Adrenal gland (tissue), 12 donors: ENCODE measurements around the gene TP53I11. TPM values are rescaled to one million over a fixed set of nuclear protein-coding genes. Genes with fewer than 3 reads are reported as not detected.

Source experiments
- DNase-seq, 7 donors: peaks; one replicate each; pipeline ENCODE4 v3.0.0-alpha.2; 2019 to 2020
- H3K27ac ChIP-seq, 5 donors: fragments of 200-600 bp; sonication (generic) in 4 of 5; 1 replicate in 3 of 5; 2 replicates in 2 of 5; pipeline versions ENCODE4 v1.5.1 to v1.8.0; 2016 to 2020; ENCODE audit warnings: mild to moderate bottlenecking in 1 of 5
- H3K27me3 ChIP-seq: fragments of 200-600 bp; 2 replicates; pipeline ENCODE4 v1.8.0; 2021
- H3K36me3 ChIP-seq, 2 donors: fragments of 200-600 bp; replicated peaks in 1 of 2; 1 replicate in 1 of 2; 2 replicates in 1 of 2; pipeline versions ENCODE4 v1.5.1 to v1.8.0; 2018 to 2022
- H3K4me1 ChIP-seq, 2 donors: fragments of 200-600 bp; replicated peaks in 1 of 2; 1 replicate in 1 of 2; 2 replicates in 1 of 2; pipeline versions ENCODE4 v1.5.1 to v1.8.0; 2018 to 2021
- H3K4me3 ChIP-seq, 4 donors: fragments of 200-600 bp; sonication (generic) in 3 of 4; one replicate each; pipeline ENCODE4 v1.5.1; 2016 to 2018
- H3K9me3 ChIP-seq, 3 donors: fragments of 200-600 bp; sonication (generic) in 1 of 3; replicated peaks in 1 of 3; 1 replicate in 2 of 3; 2 replicates in 1 of 3; pipeline versions ENCODE4 v1.5.1 to v1.8.0; 2016 to 2021
- CTCF ChIP-seq, 6 experiments: fragments of 450-650 bp in 4 of 6; fragments of 200-600 bp in 2 of 6; sonication (generic) in 1 of 6; IDR thresholded peaks; 1 replicate in 5 of 6; 2 replicates in 1 of 6; pipeline versions ENCODE4 v1.5.1 to v1.8.0; 2016 to 2021; ENCODE audit warnings: antibody characterized with exemption in 6 of 6, mild to moderate bottlenecking in 2 of 6, moderate library complexity in 1 of 6
- POLR2A ChIP-seq, 2 donors: fragments of 450-650 bp; IDR thresholded peaks; one replicate each; pipeline ENCODE4 v1.6.1; 2017; ENCODE audit warnings: antibody characterized with exemption in 2 of 2, mild to moderate bottlenecking in 2 of 2, moderate library complexity in 1 of 2
- WGBS, 4 donors: extraction: QIAGEN DNeasy Blood & Tissue Kit in 2 of 4; methylation state at CpG; one replicate each; pipeline versions ENCODE4 v1.1.5 to v1.1.7; 2013 to 2017; 5-methylcytosine and 5-hydroxymethylcytosine counted together
- intact Hi-C, 2 donors: fragments of 100-400 bp; cut with DNase I; formaldehyde crosslinking; loops; one replicate each; pipeline versions ENCODE4 v1.14.1 to v1.15.0; 2022 to 2023
- polyA plus RNA-seq, 3 donors: library from polyadenylated mRNA; stranded (reverse); fragments of 200-250 nt in 2 of 3; fragments of 350-450 nt in 1 of 3; fragmentation: Illumina TruSeq in 1 of 3; extraction: RNeasy Lipid Tissue Mini Kit (QIAGEN cat#74804) in 1 of 3; gene quantifications; one replicate each; pipeline ENCODE4 v1.2.3, GENCODE V29; 2013 to 2014
- total RNA-seq, 9 donors: library from RNA; depleted of rRNA in 4 of 9; stranded (reverse); fragments of >200 nt in 4 of 9; fragments of 120-200 nt in 1 of 9; fragmentation: NEBNext Ultra II Directional in 1 of 9; extraction: Animal tissue kit (Norgen Biotek cat#: 25700) in 1 of 9; gene quantifications; one replicate each; pipeline versions ENCODE4 v1.1.0 to v1.2.4, GENCODE V29; 2013 to 2023
- donor health status: healthy with polysubstance abuse.
- donor health status: Bipolar disorder and iron deficiency.
- donor health status: DM: yes; HTN: yes; CAD: no.
- donor health status: DM: no; HTN: no; CAD: no.
- donor health status: DM: no; HTN: no; CAD: no.
- donor health status: DM: yes; HTN: yes; CAD: no.

The TP53I11 gene
- total and polyA plus RNA-seq, 12 donors, result 3.5 to 55.7 (median 31.0) TPM

- TF ChIP-seq POLR2A (IDR thresholded peaks at IDR 0.05) (no peak), CTCF (IDR thresholded peaks at IDR 0.05) (no peak)
- H3K27me3 ChIP-seq, result no peaks in the 10 kb centered on the region
- H3K4me1 ChIP-seq, result peaks cover 0 to 24% of the 10 kb centered on the region in 2 donors
- H3K27ac ChIP-seq, result no peak overlapping the region
- DNase-seq, result no peak
- peaks cover 0 to 11% of the 10 kb centered on the region in 2 donors for H3K36me3 ChIP-seq
- WGBS, 4 donors, result 88 to 94% (median 92%) methylated on average over 2 of the region's 2 CpGs
- H3K9me3 ChIP-seq, result no peaks in the 10 kb centered on the region
- H3K4me3 ChIP-seq, result no peak overlapping the region
- intact Hi-C loops, result loop anchor here (5.0 to 10.0 kb wide), 3 partner anchors 187 to 359 kb away; partner anchors contain the start of genes CD82 (in 1 of the 2) and TSPAN18 (in 1 of the 2)
Measured at GRCh38 chr11:44914105-44914504, 36.6 kb downstream of the TP53I11 start.

GRCh38 chr11:44913502-44913901, 37.2 kb downstream of the TP53I11 start:
- H3K36me3 ChIP-seq, result peaks cover 0 to 11% of the 10 kb centered on the region in 2 donors
- intact Hi-C loops, result loop anchor here (5.0 to 10.0 kb wide), 3 partner anchors 186 to 359 kb away; partner anchors contain the start of genes CD82 (in 1 of the 2) and TSPAN18 (in 1 of the 2)
- H3K4me1 ChIP-seq, result peaks cover 0 to 24% of the 10 kb centered on the region in 2 donors

GRCh38 chr11:44912270-44912987, 38.3 kb downstream of the TP53I11 start:
- TF ChIP-seq CTCF (IDR thresholded peaks at IDR 0.05), result no peak
- no peak for TF ChIP-seq POLR2A (IDR thresholded peaks at IDR 0.05)
- 49 to 67% (median 54%) methylated on average over 12 of the region's 12 CpGs for WGBS, 4 donors
- Histone ChIP-seq H3K27me3 (no peaks in the 10 kb centered on the region), H3K4me3 (no peak overlapping the region), H3K27ac (no peak overlapping the region), H3K36me3 (peaks cover 0 to 11% of the 10 kb centered on the region in 2 donors), H3K4me1 (peaks cover 0 to 24% of the 10 kb centered on the region in 2 donors), H3K9me3 (no peaks in the 10 kb centered on the region)
- intact Hi-C loops, result loop anchor here (5.0 to 10.0 kb wide), 3 partner anchors 185 to 358 kb away; partner anchors contain the start of genes CD82 (in 1 of the 2) and TSPAN18 (in 1 of the 2)
- DNase-seq, result peak in 1 of 7 donors; percentile 19

More at GRCh38 chr11:44913502-44913901, 37.2 kb downstream of the TP53I11 start:
- Histone ChIP-seq H3K4me3 (no peak overlapping the region), H3K27ac (no peak overlapping the region), H3K27me3 (no peaks in the 10 kb centered on the region), H3K9me3 (no peaks in the 10 kb centered on the region)
- TF ChIP-seq POLR2A (IDR thresholded peaks at IDR 0.05) (no peak), CTCF (IDR thresholded peaks at IDR 0.05) (no peak)
- DNase-seq, result no peak

- peaks cover 0 to 21% of the 10 kb centered on the region in 2 donors for H3K4me1 ChIP-seq
- intact Hi-C loops, result loop anchor here (2.0 to 10.0 kb wide), 4 partner anchors 184 to 356 kb away; partner anchors contain the start of genes CD82 (in 1 of the 2) and TSPAN18 (in 1 of the 2)
- H3K9me3 ChIP-seq, result no peaks in the 10 kb centered on the region
- H3K4me3 ChIP-seq, result no peak overlapping the region
- WGBS, 4 donors, result 27 to 40% (median 32%) methylated on average over 13 to 24 of the region's 24 CpGs
- H3K36me3 ChIP-seq, result peaks cover 0 to 11% of the 10 kb centered on the region in 2 donors
- H3K27ac ChIP-seq, result peak overlapping the region in 1 of 5 donors; percentile 5
- peak; percentile 78 to 94 (median 86) for TF ChIP-seq CTCF (IDR thresholded peaks at IDR 0.05)
- no peak for TF ChIP-seq POLR2A (IDR thresholded peaks at IDR 0.05)
- DNase-seq, result peak; percentile 84 to 96 (median 92)
- H3K27me3 ChIP-seq, result no peaks in the 10 kb centered on the region
Measured at GRCh38 chr11:44911029-44911814, 39.5 kb downstream of the TP53I11 start.
